GM19193 (cell line): ENCODE data around the gene EGFL7.

Experiments
- POLR2A ChIP-seq: IDR thresholded peaks from 4 replicates; pipeline ENCODE4 v1.6.1; 2011; ENCODE audit not compliant: insufficient read depth, insufficient read length; ENCODE audit errors: extremely low read depth

EGFL7 gene

DNA sequence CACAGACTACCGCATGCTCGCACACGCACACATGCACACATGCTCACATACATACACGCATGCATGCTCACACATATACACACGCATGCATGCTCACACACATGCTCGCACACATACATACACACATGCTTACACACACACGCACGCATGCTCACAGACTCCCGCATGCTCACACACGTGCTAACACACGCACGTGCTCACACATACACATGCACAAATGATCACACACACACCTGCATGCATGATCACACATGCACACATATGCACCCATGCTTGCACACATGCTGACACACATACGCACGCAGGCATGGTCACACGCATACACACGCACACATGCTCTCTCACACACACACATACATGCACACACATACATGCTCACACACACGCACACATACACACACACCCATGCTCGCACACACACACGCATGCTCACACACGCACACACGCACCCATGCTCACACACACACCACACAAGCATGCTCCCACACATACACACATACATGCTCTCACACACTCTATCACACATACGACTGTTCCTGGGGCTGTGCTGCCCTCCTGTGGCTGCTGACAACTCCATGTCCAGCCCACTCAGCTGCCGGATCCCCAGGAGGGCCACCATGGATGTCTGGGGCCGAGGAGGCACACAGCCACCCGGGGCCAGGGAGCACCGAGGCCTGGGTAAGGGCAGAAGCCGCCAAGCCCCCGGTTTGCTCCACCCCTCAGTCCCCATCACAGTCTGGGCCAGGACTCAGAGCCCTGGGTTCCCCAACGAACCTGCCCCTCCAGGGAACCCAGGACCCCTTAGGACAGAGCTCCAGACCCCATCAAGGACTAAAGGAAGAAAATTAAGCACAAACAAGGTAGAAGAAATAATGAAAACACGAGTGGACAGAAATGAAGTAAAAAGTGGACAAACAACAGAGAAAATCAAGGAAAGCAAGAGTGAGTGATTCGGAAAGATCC, 31.4 kb upstream of the EGFL7 start:
- no peak for TF ChIP-seq POLR2A

DNA sequence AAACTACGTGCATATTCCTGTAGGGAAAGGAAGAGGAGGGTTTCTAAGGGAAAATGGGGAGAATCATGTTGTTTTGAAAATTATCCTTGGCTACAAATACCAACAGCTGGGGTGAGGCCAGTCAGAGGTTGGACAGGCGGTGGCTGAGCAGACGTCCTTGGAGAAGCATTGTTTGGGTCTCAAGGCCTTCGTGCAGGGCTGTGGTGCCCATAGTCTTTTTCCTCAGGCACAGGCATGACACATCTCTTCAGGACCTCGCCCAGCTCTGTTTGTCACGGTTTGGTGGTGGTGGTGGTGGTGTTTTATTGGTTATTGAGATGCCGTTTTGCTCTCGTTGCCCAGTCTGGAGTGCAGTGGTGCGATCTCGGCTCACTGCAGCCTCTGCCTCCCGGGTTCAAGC, 27.8 kb upstream of the EGFL7 start:
- TF ChIP-seq POLR2A = no peak

DNA sequence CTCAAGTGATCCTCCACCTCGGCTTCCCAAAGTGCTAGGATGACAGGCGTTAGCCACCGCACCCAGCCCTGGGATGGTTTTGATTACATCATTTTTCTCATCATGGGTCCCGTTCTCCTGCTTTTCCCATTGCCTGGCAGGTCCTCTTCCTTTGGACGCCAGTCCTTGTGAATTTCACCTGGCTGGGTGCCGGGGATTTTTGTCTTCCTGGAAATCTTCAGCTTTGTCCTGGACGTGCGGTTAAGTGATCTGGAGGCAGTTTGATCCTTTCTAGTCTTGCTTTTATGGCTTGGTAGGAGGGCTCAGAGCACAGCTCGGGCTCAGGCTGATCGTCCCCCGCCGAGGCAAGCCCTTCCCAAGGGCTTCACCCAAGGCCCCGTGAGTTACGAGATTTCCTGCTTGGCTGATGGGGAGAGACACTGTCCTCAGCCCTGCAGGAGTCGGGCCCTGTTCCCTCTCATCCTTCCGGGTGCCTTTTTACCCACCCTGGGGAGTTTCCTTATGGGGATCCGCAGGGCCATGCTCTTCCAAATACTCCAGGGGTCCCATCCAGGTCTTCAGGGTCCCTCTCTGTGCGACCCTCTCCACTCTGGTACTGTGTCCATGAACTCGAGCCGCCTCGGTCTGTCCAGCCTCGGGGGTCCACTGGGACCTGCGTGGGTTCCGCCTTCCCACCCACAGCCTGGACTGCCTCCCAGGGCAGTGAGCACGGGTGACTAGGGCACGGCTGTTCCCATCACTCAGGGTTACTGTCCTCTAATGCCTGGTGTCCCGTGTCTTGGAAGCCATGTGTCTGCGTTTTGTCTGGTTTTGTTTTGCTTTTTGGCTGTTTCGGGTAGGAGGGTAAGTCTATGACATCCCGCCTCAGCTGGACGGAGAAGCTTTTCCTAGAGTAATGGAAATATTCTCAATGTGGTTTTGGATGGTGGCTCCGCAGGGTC, 22.3 kb upstream of the EGFL7 start:
- no peak for TF ChIP-seq POLR2A

DNA sequence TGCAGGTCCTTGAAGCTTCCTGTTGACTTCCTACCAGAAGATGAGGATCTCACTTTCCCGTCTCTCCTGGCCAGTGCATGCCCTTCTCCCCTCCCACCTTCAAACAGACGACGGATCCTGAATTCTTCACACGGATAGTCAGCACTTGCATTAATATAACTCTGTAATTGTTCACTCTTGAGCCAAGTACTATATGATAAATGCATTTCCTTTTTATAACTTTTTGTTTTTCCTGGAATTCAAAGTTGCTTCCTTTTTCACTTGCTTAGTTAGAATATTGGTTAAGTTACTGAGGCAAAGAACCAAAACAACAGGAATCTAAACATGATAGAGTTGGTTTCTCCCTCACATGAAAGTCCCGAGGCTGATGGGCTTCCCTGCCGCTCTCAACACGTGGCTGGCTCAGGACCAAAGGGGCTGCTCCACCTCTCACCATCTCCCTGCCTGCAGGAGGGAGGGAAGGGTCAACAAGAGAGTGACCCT, 20.2 kb upstream of the EGFL7 start:
- no peak for TF ChIP-seq POLR2A

DNA sequence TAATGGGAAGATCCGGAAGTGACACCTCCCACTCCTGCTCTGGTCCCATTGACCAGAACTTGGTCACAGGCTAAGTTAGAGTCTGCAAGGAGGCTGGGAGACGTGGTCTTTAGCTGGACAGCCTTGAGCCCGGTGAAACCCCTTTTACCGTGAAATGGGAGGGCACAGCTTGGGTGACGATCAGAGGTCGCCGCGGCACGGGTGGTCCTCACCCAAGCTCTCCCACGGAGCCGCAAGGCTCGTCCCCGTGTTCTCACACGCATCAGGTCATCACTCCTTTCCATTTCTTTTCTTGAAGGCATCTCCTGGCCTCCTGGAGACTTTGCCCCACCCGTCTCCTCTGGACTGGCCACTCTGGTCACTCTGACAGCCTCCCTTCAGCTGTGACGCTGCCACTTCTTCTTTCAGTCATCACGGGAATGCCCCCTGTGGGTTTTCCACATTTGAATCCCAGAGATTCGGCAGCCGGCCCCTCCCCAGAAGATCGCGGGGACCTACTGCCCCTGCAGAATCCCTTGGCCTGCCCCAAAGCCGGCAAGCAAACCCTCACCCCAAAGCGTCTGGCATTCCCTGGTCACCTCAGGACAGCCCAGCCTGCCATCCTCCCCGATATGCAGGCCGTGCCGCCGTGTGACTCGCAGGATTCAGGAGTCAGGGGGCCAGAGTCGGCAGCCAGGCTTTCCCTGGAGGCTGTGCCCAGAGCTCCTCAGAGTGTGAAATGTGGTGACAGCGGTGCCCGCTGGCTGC, 18.9 kb upstream of the EGFL7 start:
- no peak for TF ChIP-seq POLR2A

DNA sequence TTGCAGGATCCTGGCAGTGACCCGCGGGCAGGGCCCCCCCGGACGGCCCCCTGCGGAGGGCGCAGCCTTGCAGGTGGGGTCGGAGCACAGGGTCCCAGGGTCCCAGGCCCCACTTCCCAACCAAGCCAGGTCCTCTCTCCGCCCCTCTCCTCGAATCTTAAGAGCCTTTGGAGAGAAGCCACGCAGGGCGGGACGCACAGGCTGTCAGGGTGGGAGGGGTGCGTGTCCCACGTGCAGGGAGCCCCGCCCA, 18.4 kb upstream of the EGFL7 start:
- no peak for TF ChIP-seq POLR2A

DNA sequence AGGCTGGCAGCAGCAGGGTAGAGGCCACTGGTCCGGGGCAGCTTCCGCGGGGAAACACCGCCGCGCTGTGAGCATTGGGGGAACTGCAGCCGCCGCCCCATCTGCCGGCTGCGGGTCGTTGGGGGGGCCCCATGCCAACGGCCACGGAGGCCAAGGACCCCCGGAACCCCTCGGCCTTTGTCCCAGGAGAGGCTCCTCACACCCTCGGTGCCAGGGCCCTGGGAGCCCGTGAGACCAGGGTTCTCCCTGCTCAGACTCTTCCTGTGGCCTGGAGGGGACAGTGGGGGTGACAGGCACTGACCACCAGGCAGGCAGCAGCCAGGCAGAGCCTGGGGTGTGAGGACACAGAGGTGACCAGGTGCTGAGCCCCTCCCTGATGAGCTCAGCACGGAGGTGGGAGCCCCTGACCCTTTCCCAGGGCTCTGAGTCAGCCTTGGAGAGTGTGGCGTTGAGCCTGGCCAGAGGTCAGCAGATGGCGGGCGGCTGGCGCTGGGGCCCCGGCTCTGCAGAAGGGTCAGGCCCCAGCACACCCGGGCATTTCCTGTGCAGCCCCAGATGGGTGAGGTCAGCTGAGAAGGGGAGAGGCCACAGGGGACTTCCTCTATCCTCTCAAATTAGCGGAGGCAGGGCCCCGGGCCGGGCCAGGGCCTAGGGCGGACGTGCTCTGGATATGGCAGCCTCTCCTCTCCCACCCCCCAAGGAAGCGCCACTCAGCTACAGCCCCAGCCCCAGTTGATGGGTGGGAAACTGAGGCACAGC, 17.9 kb upstream of the EGFL7 start:
- no peak for TF ChIP-seq POLR2A

DNA sequence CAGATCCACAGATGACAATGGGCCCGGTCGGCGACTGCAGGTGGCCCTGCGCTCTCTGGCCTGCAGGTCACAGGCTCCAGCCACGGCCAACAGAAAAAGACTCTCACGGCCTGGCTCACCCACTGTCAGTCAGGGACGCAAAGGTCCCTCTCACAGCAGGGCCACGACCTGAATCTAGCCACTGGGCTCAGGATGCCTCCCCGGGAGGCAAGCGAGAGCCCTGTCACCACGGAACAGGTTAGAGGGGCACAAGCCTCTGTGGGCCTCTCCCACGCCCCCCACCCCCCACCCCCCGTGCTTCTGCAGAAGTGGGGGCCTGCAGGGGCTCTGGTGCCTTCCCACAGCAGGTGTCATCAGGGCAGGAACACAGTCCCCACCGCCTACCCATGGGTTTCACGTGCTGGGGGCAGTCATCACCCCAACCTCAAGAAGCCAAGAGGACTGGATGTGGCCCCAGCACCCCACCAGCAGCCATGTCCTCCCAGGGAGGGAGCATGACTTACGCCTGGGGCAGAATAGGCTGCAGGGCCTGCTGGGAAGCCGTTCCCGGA, 17.3 kb upstream of the EGFL7 start:
- no peak for TF ChIP-seq POLR2A

DNA sequence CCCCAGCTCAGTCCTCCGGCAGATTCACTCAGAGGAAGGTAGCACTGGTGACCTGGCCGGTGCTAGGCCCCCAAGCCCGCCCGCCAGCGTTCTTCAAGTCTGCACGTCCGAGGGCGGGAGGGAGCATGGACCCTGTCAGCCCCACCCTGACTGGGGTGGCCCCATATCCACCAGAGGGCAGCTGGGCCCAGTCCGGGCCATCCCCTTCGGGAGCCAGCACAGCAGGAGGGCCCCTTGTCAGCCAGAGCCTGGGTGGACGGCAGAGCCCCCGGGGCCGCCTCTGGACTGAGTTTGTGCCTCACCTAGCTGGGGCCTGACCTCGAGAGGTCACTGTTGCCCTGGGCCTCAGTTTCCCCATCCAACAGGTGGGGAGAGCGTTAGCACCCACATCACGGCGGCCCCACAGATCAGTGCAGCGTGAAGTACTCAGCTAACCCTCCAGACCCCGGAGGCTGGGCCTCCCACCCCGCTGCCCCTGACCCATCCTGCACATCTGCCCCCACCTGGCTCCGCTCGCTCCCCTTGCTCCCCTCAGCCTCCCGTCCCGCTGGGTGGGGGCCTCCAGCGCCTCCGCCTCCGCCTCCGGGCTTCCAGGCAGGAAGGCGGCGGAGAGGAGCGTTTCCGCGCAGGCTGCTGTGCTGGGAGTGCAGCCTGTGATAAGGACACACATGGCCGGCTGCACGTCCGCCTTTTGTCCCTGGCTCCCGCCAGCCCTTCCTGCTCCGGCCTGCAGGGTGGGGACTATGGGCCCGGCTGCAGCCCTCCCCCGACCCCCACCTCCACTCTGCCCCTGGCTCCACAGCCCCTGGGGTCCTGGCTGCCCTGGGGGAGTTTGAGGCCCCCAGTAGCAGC, 16.6 kb upstream of the EGFL7 start:
- no peak for TF ChIP-seq POLR2A

DNA sequence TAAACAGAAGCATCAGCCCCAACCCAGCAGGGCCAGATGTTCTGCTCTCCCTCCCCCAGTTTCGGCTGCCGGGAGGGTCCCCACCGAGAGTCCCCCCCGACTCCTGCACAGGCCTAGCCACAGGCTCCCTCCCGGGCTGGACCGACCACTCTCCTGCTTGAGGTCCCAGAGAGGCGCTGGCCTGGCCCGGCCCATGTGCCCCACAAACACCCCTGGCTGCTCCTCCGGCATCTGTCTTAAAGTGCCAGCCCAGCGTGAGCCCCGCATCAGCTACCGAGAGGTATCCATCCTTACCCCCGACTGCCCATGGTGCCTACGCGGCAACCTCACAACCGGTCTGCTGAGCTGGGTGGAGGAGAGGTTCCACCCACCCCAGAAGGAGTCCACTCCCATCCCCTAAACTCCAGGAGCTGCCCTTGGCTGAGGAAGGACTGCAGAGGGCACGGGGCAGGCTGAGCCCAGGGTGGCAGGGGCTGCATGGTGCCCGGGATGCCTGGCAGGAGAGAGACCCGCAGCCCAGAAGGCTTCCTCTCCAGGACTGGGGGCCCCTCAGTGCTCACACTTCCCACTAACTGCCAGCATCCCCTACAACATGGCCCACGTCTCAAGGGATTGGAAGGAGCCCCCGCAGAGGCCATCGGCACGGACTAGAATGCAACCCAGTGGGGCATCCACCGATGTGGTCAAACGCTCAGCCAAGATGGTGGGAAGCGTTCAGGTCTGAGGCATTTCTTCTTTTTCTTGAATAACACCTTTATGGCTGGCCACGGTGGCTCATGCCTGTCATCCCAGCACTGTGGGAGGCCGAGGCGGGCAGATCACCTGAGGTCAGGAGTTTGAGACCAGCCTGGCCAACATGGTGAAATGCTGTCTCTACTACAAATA, 15.6 kb upstream of the EGFL7 start:
- TF ChIP-seq POLR2A = no peak

DNA sequence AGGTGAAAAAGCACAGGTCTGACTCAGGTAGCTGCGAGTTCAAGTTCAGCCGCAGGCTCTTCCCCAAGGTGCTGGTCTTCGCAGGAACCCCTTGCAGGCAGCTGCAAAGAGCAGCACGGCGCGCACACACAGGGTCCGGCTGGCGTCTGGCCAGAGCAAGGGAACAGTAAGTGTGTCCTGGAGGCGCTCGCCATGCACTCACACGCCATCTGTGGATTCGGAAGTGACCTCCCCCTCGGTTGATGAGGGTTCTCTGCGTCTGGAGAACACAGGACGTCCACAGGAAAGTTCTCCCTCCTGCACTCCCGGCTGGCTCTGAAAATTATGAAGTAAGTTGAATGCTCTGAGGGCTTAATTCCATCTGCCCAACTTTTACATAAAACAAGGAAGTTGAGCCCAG, 14.0 kb upstream of the EGFL7 start:
- TF ChIP-seq POLR2A = no peak

DNA sequence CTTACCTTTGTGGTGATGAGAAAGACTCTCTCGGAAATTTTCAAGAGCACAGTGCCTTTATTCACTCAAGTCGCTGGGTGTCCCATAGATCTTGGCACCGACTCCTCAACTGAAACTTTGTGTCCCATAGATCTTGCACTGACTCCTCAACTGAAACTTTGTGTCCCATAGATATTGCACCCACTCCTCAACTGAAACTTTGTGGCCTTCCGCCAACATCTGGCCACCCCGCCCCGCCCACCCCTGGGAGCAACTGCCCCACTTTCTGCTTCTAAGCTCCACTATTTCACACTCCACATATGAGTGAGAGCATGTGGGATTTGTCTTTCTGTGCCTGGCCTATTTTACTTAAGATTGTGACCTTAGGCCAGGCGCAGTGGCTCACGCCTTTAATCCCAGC, 12.7 kb upstream of the EGFL7 start:
- no peak for TF ChIP-seq POLR2A
